Measurements from ENCODE around the gene LRFN3. TPM values are rescaled to one million over a fixed set of nuclear protein-coding genes. Genes with fewer than 3 reads are reported as not detected.

Gene LRFN3
- total RNA-seq, 4 donors from 2014 or later: 8.3 to 34.4 (median 22.1) TPM

DNA sequence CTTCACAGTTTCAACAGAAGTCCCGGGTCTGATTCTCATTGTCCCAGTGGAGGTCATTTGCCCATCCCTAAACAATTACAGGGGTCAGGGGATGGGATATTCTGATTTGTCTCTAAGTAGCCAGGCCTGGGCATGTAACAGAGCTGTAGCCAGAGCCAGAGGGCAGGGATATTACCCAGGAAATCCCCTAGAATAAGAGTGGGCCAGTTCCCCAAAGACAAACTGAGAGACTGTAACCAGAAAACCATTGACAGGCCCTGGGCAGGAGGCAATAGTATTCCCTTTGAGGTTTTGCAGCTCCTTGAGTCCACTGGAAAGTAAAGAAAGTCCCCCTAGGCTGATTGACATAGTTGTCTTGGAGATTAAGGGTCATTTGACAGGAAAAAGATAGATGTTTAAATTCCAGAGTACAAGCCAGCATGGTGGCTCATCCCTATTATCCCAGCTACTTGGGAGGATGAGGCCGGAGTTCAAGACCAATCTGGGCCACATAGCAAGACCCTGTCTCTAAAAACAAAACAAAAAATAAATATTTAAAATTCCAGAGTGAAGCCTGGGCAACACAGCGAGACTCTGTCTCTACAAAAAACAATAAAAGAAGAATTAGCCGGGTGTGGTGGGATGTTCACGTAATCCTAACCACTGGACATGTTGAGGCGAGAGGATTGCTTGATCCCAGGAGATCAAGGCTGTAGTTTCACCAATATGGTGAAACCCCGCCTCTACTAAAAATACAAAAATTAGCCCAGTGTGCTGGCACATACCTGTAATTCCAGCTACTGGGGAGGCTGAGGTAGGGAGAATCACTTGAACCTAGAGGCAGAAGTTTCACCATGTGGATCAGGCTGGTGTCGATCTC, 57.0 kb downstream of the LRFN3 start:
- Histone ChIP-seq H3K27me3 (no peaks in the 10 kb centered on the region), H3K4me1 (peaks cover 0 to 25% (median 10%) of the 10 kb centered on the region in 4 donors), H3K27ac (no peak overlapping the region), H3K4me3 (no peak overlapping the region), H3K36me3 (peaks cover 0 to 9% (median 0%) of the 10 kb centered on the region in 3 donors), H3K9me3 (no peaks in the 10 kb centered on the region)
- no peak for TF ChIP-seq POLR2A (IDR thresholded peaks at IDR 0.05)
- TF ChIP-seq, protein P1, sequence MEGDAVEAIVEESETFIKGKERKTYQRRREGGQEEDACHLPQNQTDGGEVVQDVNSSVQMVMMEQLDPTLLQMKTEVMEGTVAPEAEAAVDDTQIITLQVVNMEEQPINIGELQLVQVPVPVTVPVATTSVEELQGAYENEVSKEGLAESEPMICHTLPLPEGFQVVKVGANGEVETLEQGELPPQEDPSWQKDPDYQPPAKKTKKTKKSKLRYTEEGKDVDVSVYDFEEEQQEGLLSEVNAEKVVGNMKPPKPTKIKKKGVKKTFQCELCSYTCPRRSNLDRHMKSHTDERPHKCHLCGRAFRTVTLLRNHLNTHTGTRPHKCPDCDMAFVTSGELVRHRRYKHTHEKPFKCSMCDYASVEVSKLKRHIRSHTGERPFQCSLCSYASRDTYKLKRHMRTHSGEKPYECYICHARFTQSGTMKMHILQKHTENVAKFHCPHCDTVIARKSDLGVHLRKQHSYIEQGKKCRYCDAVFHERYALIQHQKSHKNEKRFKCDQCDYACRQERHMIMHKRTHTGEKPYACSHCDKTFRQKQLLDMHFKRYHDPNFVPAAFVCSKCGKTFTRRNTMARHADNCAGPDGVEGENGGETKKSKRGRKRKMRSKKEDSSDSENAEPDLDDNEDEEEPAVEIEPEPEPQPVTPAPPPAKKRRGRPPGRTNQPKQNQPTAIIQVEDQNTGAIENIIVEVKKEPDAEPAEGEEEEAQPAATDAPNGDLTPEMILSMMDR (IDR thresholded peaks at IDR 0.05): no peak
- no peak for DNase-seq

DNA sequence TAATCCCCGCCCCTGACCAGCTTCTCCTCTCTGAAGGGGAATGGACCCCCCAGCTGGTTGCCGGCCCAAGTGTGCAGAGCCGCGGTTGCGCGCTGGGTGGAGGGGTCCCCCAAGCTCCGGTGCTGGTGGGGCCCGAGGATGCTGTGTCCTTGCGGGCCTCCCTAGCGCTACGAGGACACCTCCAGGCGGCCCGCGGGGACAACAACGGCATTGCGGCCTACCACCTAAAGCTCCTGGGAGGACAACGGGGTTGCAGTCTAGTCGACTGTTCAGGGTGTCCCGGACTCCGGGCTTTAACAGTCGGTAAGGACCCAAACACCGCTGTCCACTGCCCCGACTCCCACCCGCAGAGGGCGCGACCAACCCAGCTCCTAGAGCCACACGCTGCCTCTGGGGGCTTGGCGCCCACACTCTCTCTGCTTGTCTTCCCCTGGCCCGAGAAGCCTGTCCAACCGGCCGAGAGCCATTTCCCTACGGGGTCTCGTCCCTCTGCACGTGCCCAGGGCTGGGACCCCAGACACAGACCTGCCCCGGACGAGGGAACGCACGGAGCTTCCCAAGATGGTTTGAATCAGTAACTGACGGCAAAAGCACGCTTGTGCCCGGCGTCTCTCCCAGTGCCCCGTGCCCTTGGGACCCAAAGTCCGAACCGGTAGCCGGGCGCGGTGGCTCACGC, 57.9 kb downstream of the LRFN3 start:
- Histone ChIP-seq H3K4me3 (peak overlapping the region; percentile 69 to 93 (median 84)), H3K4me1 (peaks cover 0 to 29% (median 10%) of the 10 kb centered on the region in 4 donors), H3K9me3 (no peaks in the 10 kb centered on the region), H3K27ac (peak overlapping the region in 3 of 4 donors; percentile 76 to 86 (median 85)), H3K27me3 (no peaks in the 10 kb centered on the region), H3K36me3 (peaks cover 0 to 16% (median 0%) of the 10 kb centered on the region in 3 donors)
- peak; percentile 22 to 75 (median 58) for DNase-seq
- TF ChIP-seq, protein P1 (IDR thresholded peaks at IDR 0.05): no peak
- TF ChIP-seq POLR2A (IDR thresholded peaks at IDR 0.05): no peak

Small RNAs within 50 kb of the gene (small RNA-seq; reads per million reads assigned to genes)
- gene AF038458.1: 0 reads per million in 2 donors

Other genes starting within 250 kb of the LRFN3 start
- 1 to 10 TPM in 1 of 4 donors, not detected in 3; 2.5 TPM for gene ZBTB32, start 231.8 kb upstream of the LRFN3 start, total RNA-seq
- 10 to 100 TPM; 27.8 to 62.6 (median 41.9) TPM for gene KMT2B, start 218.4 kb upstream of the LRFN3 start, total RNA-seq
- gene IGFLR1, start 193.9 kb upstream of the LRFN3 start, total RNA-seq: 10 to 100 TPM in 3 of 4 donors, 1 to 10 TPM in 1; 8.3 to 14.2 (median 12.3) TPM
- gene U2AF1L4, start 191.0 kb upstream of the LRFN3 start, total RNA-seq: 10 to 100 TPM; 14.5 to 70.5 (median 34.6) TPM
- 10 to 100 TPM in 3 of 4 donors, 1 to 10 TPM in 1; 8.3 to 48.2 (median 40.6) TPM for gene PSENEN, start 190.7 kb upstream of the LRFN3 start, total RNA-seq
- gene LIN37, start 187.8 kb upstream of the LRFN3 start, total RNA-seq: 10 to 100 TPM; 11.6 to 30.5 (median 20.2) TPM
- 10 to 100 TPM in 2 of 4 donors, 1 to 10 TPM in 2; 9.2 to 19.8 (median 13.6) TPM for gene HSPB6, start 179.3 kb upstream of the LRFN3 start, total RNA-seq
- gene PROSER3, start 178.2 kb upstream of the LRFN3 start, total RNA-seq: 10 to 100 TPM in 3 of 4 donors, 1 to 10 TPM in 1; 6.0 to 36.8 (median 27.2) TPM
- 100 to 1,000 TPM in 1 of 4 donors, 10 to 100 TPM in 2, 1 to 10 TPM in 1; 8.6 to 166 (median 20.0) TPM for gene ARHGAP33, start 160.8 kb upstream of the LRFN3 start, total RNA-seq
- gene PRODH2, start 123.5 kb upstream of the LRFN3 start, total RNA-seq: not detected
- gene NPHS1, start 83.9 kb upstream of the LRFN3 start, total RNA-seq: not detected
- gene KIRREL2, start 79.5 kb upstream of the LRFN3 start, total RNA-seq: 1 to 10 TPM in 1 of 4 donors, not detected in 3; 1.7 TPM
- 1 to 10 TPM in 3 of 4 donors, under 1 TPM in 1; 0.53 to 8.3 (median 1.7) TPM for gene APLP1, start 67.8 kb upstream of the LRFN3 start, total RNA-seq
- gene NFKBID, start 35.8 kb upstream of the LRFN3 start, total RNA-seq: 10 to 100 TPM in 3 of 4 donors, 1 to 10 TPM in 1; 8.4 to 38.0 (median 23.6) TPM
- gene HCST, start 33.8 kb upstream of the LRFN3 start, total RNA-seq: 1 to 10 TPM in 1 of 4 donors, not detected in 3; 9.7 TPM
- 10 to 100 TPM in 3 of 4 donors, 1 to 10 TPM in 1; 4.2 to 56.1 (median 20.2) TPM for gene TYROBP, start 28.1 kb upstream of the LRFN3 start, total RNA-seq
- gene SDHAF1, start 58.8 kb downstream of the LRFN3 start, total RNA-seq: 10 to 100 TPM; 15.7 to 48.0 (median 39.1) TPM
- gene SYNE4, start 72.4 kb downstream of the LRFN3 start, total RNA-seq: 1 to 10 TPM in 2 of 4 donors, under 1 TPM in 1, not detected in 1; 0.67 to 6.8 (median 6.1) TPM
- gene ALKBH6, start 77.8 kb downstream of the LRFN3 start, total RNA-seq: 10 to 100 TPM; 26.4 to 56.9 (median 39.8) TPM
- gene CLIP3, start 96.5 kb downstream of the LRFN3 start, total RNA-seq: 1 to 10 TPM; 1.8 to 9.8 (median 5.2) TPM
- 10 to 100 TPM in 2 of 4 donors, 1 to 10 TPM in 2; 4.9 to 12.4 (median 8.2) TPM for gene THAP8, start 117.9 kb downstream of the LRFN3 start, total RNA-seq
- gene WDR62, start 118.5 kb downstream of the LRFN3 start, total RNA-seq: 10 to 100 TPM in 1 of 4 donors, 1 to 10 TPM in 3; 1.1 to 15.7 (median 2.9) TPM
- gene OVOL3, start 174.8 kb downstream of the LRFN3 start, total RNA-seq: not detected
- 10 to 100 TPM; 20.7 to 32.0 (median 26.8) TPM for gene POLR2I, start 178.5 kb downstream of the LRFN3 start, total RNA-seq
- gene TBCB, start 179.1 kb downstream of the LRFN3 start, total RNA-seq: 10 to 100 TPM; 59.7 to 81.7 (median 69.1) TPM
- gene CAPNS1, start 203.7 kb downstream of the LRFN3 start, total RNA-seq: 100 to 1,000 TPM; 131 to 320 (median 263) TPM
- gene COX7A1, start 216.1 kb downstream of the LRFN3 start, total RNA-seq: 10 to 100 TPM in 2 of 4 donors, 1 to 10 TPM in 2; 1.8 to 19.8 (median 6.6) TPM

Data from Peyer's patch (tissue), 4 donors.